ENCODE measurements around the gene LIG4.

DNA sequence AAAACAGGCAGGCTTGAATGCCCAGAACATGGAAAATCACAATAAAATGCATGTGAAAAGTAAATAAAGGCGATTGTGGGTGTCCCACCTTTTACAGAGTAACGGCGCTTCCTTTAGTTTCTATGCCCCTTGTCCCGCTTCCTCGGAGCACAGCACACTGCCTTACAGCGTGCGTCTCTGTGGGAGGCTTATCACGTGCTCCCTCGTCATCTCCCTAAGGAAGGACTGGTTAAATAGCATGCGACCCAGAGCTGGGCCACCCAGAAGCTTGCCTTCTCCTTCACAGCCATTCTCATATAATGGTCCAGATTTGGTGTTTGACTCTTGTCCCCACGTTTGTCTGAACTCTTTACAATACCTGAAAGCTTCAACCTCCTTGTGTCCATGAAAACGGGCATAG lies 56.6 kb downstream of the LIG4 start:
- TF ChIP-seq CEBPB (IDR thresholded peaks at IDR 0.05; ENCODE audit: low read depth, low read length) = no peak
- no peak for TF ChIP-seq POLR2A (IDR thresholded peaks at IDR 0.05; ENCODE audit: low read depth, low read length)
- TF ChIP-seq, protein P1, sequence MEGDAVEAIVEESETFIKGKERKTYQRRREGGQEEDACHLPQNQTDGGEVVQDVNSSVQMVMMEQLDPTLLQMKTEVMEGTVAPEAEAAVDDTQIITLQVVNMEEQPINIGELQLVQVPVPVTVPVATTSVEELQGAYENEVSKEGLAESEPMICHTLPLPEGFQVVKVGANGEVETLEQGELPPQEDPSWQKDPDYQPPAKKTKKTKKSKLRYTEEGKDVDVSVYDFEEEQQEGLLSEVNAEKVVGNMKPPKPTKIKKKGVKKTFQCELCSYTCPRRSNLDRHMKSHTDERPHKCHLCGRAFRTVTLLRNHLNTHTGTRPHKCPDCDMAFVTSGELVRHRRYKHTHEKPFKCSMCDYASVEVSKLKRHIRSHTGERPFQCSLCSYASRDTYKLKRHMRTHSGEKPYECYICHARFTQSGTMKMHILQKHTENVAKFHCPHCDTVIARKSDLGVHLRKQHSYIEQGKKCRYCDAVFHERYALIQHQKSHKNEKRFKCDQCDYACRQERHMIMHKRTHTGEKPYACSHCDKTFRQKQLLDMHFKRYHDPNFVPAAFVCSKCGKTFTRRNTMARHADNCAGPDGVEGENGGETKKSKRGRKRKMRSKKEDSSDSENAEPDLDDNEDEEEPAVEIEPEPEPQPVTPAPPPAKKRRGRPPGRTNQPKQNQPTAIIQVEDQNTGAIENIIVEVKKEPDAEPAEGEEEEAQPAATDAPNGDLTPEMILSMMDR (conservative IDR thresholded peaks at IDR 0.05; ENCODE audit: low read depth, low read length) = no peak
- no peak for TF ChIP-seq BHLHE40 (IDR thresholded peaks at IDR 0.05; ENCODE audit: low read depth, low read length)
- no peak for TF ChIP-seq RAD21 (IDR thresholded peaks at IDR 0.05; ENCODE audit: low read length)
- TF ChIP-seq, protein P2, sequence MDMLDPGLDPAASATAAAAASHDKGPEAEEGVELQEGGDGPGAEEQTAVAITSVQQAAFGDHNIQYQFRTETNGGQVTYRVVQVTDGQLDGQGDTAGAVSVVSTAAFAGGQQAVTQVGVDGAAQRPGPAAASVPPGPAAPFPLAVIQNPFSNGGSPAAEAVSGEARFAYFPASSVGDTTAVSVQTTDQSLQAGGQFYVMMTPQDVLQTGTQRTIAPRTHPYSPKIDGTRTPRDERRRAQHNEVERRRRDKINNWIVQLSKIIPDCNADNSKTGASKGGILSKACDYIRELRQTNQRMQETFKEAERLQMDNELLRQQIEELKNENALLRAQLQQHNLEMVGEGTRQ (IDR thresholded peaks at IDR 0.05; ENCODE audit: low read depth, low read length) = no peak
- no peak for TF ChIP-seq RCOR1 (IDR thresholded peaks at IDR 0.05; ENCODE audit: insufficient replicate concordance, low read length)
- TF ChIP-seq FOS (IDR thresholded peaks at IDR 0.05; ENCODE audit: low read depth, low read length) = no peak
- no peak for TF ChIP-seq SMC3 (IDR thresholded peaks at IDR 0.05; ENCODE audit: low read depth, low read length)
- TF ChIP-seq ELK1 (IDR thresholded peaks at IDR 0.05; ENCODE audit: borderline replicate concordance, low read depth, low read length) = no peak
